Measurements from ENCODE around the gene CDKN2AIPNL. TPM values are rescaled to one million over a fixed set of nuclear protein-coding genes. Genes with fewer than 3 reads are reported as not detected.

The CDKN2AIPNL gene
- total and polyA plus RNA-seq, 2 of the 8 experiments (the other 6 are each of a cell fraction or from before 2014, with no cell fraction given) = 40.0 to 56.3 TPM

DNA sequence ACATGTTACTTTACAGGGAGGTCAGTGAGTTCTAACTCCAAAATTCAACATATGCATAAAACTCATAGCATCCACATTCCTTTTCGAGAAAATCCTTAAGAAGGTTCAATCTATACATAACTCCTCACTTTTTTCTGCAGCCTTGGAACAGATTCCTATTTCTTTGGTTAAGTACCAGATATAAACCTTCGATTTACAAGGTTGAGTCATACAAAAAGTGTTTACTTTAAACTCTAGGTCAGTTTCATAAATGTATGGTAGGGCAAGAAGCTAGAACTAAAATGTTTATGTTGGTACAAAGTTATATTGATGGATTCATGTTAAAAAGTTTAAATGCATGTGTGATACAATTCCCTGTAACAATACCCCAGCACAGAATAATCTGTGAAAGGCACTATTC lies 19.4 kb downstream of the CDKN2AIPNL start:
- no peaks in the 10 kb centered on the region for H3K4me1 ChIP-seq (replicated peaks in 1 of 4; ENCODE audit: control insufficient read depth in 3 of 4, insufficient read depth in 4 of 4, low read length in 3 of 4)
- H2BK12ac ChIP-seq (ENCODE audit: low read depth, low read length) = no peak overlapping the region
- no peak overlapping the region for H2AFZ ChIP-seq (ENCODE audit: low read length)
- no peak overlapping the region for H4K8ac ChIP-seq (ENCODE audit: extremely low read depth, insufficient read depth, low read length)
- no peak overlapping the region for H2BK15ac ChIP-seq (ENCODE audit: low read length)
- H2BK20ac ChIP-seq (ENCODE audit: low read length) = no peak overlapping the region
- no peak overlapping the region for H3K4me3 ChIP-seq (ENCODE audit: extremely low read depth in 1 of 4, insufficient read depth in 2 of 4, low read depth in 3 of 4, low read length in 4 of 4)
- H3K4ac ChIP-seq (replicated peaks; ENCODE audit: insufficient read length, low read depth, low read length) = no peak overlapping the region
- no peak overlapping the region for H2BK5ac ChIP-seq (ENCODE audit: low read depth, low read length)
- H3K27me3 ChIP-seq (replicated peaks in 1 of 4; ENCODE audit: control insufficient read depth in 3 of 4, extremely low read depth in 1 of 4, insufficient read depth in 3 of 4, low read length in 3 of 4) = no peaks in the 10 kb centered on the region
- WGBS, 2 experiments (ENCODE audit: extremely low coverage in 1 of 2, insufficient coverage in 1 of 2, insufficient read length in 1 of 2, insufficient replicate concordance in 2 of 2, low coverage in 1 of 2, low lambda C conversion rate in 2 of 2, missing lambda C conversion rate in 1 of 2) = 93% methylated on average over 2 of the region's 2 CpGs; no CpG with 5 or more reads in 1 of the 2 experiments
- POLR2A ChIA-PET (ENCODE audit: partially characterized antibody) = interaction anchor here (0.6 to 1.8 kb wide), 8 partner anchors 10 to 336 kb away, joined by 3 to 10 read pairs (median 3); no protein-coding TSS in a partner anchor
- H3K23ac ChIP-seq (ENCODE audit: insufficient read length) = no peak overlapping the region
- no peaks in the 10 kb centered on the region for H3K79me1 ChIP-seq (ENCODE audit: low read depth, low read length)
- FAIRE-seq (no peak), DNase-seq (ENCODE audit: low read depth in 1 of 2, low spot score in 2 of 2) (no peak)
- CTCF ChIA-PET (ENCODE audit: partially characterized antibody) = interaction anchor here (0.9 to 2.8 kb wide), 9 partner anchors 11 to 195 kb away, joined by 3 to 13 read pairs (median 4); partner anchors contain the start of genes CDKN2AIPNL and UBE2B
- H2BK120ac ChIP-seq (replicated peaks; ENCODE audit: low read depth, low read length) = no peak overlapping the region
- no peaks in the 10 kb centered on the region for H3K23me2 ChIP-seq (ENCODE audit: low read depth, low read length)
- no peaks in the 10 kb centered on the region for H3K79me2 ChIP-seq (ENCODE audit: control insufficient read depth in 1 of 2, insufficient read depth in 2 of 2, low read length in 2 of 2)
- H4K5ac ChIP-seq (ENCODE audit: insufficient read length, low read depth, low read length) = no peak overlapping the region
- H3K18ac ChIP-seq (ENCODE audit: extremely low read depth, low read length) = no peak overlapping the region
- peaks cover 13 to 76% (median 42%) of the 10 kb centered on the region in 4 experiments for H3K36me3 ChIP-seq (ENCODE audit: control insufficient read depth in 2 of 4, insufficient read depth in 4 of 4, low read length in 3 of 4)
- no peak overlapping the region for H3K27ac ChIP-seq (ENCODE audit: low read depth, low read length)
- no peak overlapping the region for H3K56ac ChIP-seq (replicated peaks; ENCODE audit: insufficient read length, low read depth, low read length)
- H3K4me2 ChIP-seq (ENCODE audit: insufficient read depth in 1 of 2, low read depth in 2 of 2, low read length in 2 of 2) = no peak overlapping the region
- H3K9me3 ChIP-seq (ENCODE audit: insufficient read depth in 2 of 2, low read depth in 1 of 2, low read length in 1 of 2) = no peaks in the 10 kb centered on the region
- H3K14ac ChIP-seq (ENCODE audit: insufficient read length) = no peak overlapping the region
- peaks cover 0 to 2% of the 10 kb centered on the region in 2 experiments for H4K20me1 ChIP-seq (replicated peaks in 1 of 2; ENCODE audit: control insufficient read depth in 1 of 2, insufficient read depth in 2 of 2, low read length in 2 of 2)
- H4K91ac ChIP-seq (replicated peaks; ENCODE audit: insufficient read length, low read length) = no peak overlapping the region
- H3K9ac ChIP-seq (replicated peaks in 1 of 4; ENCODE audit: extremely low read depth in 1 of 4, low read depth in 3 of 4, low read length in 3 of 4) = no peak overlapping the region
- no peak overlapping the region for H2AK5ac ChIP-seq (ENCODE audit: low read depth, low read length)
- no peak for TF ChIP-seq CTBP2 (IDR thresholded peaks at IDR 0.05; ENCODE audit: borderline replicate concordance, insufficient read depth, insufficient read length, low read length)
- TF ChIP-seq CBX5 (IDR thresholded peaks at IDR 0.05; ENCODE audit: low read depth, low read length) = no peak
- no peak for TF ChIP-seq ASH2L (IDR thresholded peaks at IDR 0.05; ENCODE audit: low read length)
- TF ChIP-seq, protein P1, sequence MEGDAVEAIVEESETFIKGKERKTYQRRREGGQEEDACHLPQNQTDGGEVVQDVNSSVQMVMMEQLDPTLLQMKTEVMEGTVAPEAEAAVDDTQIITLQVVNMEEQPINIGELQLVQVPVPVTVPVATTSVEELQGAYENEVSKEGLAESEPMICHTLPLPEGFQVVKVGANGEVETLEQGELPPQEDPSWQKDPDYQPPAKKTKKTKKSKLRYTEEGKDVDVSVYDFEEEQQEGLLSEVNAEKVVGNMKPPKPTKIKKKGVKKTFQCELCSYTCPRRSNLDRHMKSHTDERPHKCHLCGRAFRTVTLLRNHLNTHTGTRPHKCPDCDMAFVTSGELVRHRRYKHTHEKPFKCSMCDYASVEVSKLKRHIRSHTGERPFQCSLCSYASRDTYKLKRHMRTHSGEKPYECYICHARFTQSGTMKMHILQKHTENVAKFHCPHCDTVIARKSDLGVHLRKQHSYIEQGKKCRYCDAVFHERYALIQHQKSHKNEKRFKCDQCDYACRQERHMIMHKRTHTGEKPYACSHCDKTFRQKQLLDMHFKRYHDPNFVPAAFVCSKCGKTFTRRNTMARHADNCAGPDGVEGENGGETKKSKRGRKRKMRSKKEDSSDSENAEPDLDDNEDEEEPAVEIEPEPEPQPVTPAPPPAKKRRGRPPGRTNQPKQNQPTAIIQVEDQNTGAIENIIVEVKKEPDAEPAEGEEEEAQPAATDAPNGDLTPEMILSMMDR (IDR thresholded peaks at IDR 0.05; ENCODE audit: control extremely low read depth in 1 of 3, insufficient read depth in 1 of 3, low read depth in 1 of 3, low read length in 3 of 3) = no peak
- TF ChIP-seq KDM4A (IDR thresholded peaks at IDR 0.05; ENCODE audit: low read depth, low read length, severe bottlenecking) = no peak
- no peak for TF ChIP-seq JUN (IDR thresholded peaks at IDR 0.05; ENCODE audit: low read depth, low read length)
- no peak for TF ChIP-seq SP2 (IDR thresholded peaks at IDR 0.05; ENCODE audit: low read length)
- TF ChIP-seq SP1 (IDR thresholded peaks at IDR 0.05; ENCODE audit: low read depth, low read length) = no peak
- TF ChIP-seq NANOG (IDR thresholded peaks at IDR 0.05; ENCODE audit: insufficient read depth, low read depth, low read length, poor library complexity, severe bottlenecking) = no peak
- TF ChIP-seq RNF2 (IDR thresholded peaks at IDR 0.05; ENCODE audit: borderline replicate concordance, low read depth, low read length, missing control alignments, poor library complexity, severe bottlenecking) = no peak
- TF ChIP-seq SP4 (IDR thresholded peaks at IDR 0.05; ENCODE audit: low read length) = no peak
